GM10266 (cell line): ENCODE data around the gene SHLD1.

Source experiments
- DNase-seq: peaks from one replicate; pipeline ENCODE4 v3.0.0; 2012; ENCODE audit errors: extremely low spot score
- TF ChIP-seq, protein P1 (sequence below): IDR thresholded peaks from 2 replicates; pipeline ENCODE4 v1.5.1; 2012; ENCODE audit warnings: mild to moderate bottlenecking, low read depth; ENCODE audit not compliant: control insufficient read depth, insufficient read depth; ENCODE audit errors: missing control alignments

SHLD1 gene

GRCh38 chr20:5809495-5809894, 59.3 kb downstream of the SHLD1 start:
- TF ChIP-seq, protein P1, sequence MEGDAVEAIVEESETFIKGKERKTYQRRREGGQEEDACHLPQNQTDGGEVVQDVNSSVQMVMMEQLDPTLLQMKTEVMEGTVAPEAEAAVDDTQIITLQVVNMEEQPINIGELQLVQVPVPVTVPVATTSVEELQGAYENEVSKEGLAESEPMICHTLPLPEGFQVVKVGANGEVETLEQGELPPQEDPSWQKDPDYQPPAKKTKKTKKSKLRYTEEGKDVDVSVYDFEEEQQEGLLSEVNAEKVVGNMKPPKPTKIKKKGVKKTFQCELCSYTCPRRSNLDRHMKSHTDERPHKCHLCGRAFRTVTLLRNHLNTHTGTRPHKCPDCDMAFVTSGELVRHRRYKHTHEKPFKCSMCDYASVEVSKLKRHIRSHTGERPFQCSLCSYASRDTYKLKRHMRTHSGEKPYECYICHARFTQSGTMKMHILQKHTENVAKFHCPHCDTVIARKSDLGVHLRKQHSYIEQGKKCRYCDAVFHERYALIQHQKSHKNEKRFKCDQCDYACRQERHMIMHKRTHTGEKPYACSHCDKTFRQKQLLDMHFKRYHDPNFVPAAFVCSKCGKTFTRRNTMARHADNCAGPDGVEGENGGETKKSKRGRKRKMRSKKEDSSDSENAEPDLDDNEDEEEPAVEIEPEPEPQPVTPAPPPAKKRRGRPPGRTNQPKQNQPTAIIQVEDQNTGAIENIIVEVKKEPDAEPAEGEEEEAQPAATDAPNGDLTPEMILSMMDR = no peak
- DNase-seq = no peak

DNA sequence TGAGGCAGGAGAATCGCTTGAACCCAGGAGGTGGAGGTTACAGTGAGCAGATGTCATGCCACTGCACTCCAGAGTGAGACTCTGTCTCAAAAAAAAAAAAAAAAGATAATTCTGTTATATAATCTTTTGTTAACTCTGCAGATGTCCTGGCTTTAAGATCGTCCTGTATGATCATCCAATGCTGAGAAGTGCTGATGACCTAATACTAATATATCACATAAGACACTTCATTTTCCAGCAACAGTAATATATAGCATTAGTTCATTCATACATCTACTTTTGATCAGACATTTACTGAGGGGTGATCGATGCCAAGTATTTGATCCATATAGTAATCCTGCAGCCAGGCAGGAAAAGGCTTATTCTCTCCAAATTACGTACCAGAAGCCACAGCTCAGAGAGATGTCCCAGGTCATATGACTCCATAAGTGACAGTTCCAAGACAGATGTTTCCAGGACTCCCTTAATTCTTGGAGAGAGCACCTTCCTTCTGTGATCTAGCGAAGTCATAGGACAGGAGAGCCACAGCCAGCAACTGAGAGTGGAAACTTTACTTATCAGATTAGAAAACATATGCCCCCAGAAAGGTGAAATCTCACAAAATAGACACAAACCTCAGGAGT, 60.7 kb downstream of the SHLD1 start:
- no peak for DNase-seq
- TF ChIP-seq, protein P1 = no peak

- TF ChIP-seq, protein P1 = no peak
- DNase-seq = no peak
Measured at GRCh38 chr20:5811746-5812145, 61.5 kb downstream of the SHLD1 start.

DNA sequence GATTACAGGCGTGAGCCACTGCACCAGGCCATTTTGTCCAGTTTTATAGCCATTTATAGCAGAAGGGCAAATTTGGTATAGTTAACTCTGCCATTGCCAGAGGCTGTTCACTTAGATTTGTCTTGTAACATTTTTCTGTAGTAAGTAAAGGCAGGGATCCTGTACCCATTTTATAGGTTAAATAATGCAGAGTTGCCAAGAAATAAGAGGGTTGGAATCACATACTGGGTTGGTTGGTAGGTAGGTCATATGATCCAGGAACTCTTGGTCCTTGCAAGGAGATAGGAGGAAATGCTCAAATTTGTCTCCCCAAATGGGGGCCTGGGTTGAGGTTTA, 68.1 kb downstream of the SHLD1 start:
- TF ChIP-seq, protein P1 = no peak
- DNase-seq = no peak

- DNase-seq = no peak
- TF ChIP-seq, protein P1 = no peak
Measured at GRCh38 chr20:5820738-5821137, 70.5 kb downstream of the SHLD1 start.

GRCh38 chr20:5821627-5822215, 71.5 kb downstream of the SHLD1 start:
- DNase-seq = no peak
- TF ChIP-seq, protein P1 = no peak

DNA sequence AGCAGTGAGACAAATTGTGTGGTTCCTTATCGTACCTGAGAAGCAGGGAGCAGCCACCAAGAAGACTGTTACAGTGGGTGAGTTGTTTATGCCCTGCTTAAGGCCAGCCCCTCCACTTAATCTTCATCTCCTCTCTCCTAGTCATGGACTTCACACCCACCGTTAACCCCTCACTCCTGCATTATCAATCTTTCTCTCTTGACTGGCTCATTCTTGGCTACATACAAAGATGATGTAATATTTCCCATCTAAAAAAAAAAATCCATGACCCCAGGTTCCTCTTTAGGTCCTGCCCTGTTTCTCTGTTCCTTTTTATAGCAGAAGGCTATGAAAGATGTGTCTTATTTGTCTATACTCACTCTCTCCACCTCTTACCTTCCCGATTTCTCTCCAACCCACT, 72.4 kb downstream of the SHLD1 start:
- TF ChIP-seq, protein P1 = no peak
- DNase-seq = no peak
